Activated T-cell treated with anti-CD3 and anti-CD28 coated beads for 4 hours (primary cell): ENCODE data around the gene SPATA17.

Experiments
- DNase-seq: peaks from one replicate; pipeline ENCODE4 v3.0.0-alpha.2; 2020

SPATA17 gene

GRCh38 chr1:217861658-217862057 is 230.5 kb downstream of the SPATA17 start:
- DNase-seq, result no peak

GRCh38 chr1:217867446-217867995 is 236.4 kb downstream of the SPATA17 start:
- no peak for DNase-seq

DNA sequence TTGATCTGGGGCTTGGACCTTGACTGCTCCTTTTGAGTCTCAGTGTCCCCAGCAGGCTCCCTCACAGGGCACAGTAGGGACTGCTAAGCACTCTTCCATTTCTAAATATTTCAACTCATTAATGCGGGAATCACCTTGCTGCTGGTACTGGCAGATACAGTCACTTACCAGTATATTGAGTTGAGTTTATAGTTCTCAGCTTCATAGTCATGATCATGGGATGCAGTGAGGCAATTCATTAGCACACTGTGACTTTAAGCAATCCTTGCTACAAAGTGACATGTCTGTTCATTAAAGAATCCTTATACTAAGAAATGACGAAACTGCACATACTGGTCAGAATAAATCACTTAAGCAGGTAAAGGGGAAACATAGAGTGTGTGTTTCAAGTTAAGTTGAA is 240.8 kb downstream of the SPATA17 start:
- DNase-seq, result no peak

DNA sequence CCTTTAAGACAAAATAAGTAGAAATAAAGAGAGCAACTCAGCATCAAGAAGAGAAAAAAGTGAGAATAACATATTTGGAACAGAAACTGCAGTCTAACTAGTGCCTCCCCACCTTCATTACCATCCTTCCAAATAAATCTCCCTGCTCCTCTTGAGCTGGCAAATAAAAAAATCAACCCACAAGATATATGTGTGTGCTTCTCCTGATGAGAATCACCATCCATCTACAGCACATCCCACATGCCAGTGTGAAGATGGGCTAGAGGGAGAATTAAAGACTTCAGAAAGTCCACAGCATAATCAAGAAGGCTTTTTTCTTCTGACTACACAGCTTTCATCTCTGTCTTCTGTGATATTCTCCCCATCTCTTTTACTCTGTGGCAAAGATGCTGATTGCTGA is 244.1 kb downstream of the SPATA17 start:
- no peak for DNase-seq

GRCh38 chr1:217876401-217876800 is 245.3 kb downstream of the SPATA17 start:
- no peak for DNase-seq

GRCh38 chr1:217876896-217877295 is 245.8 kb downstream of the SPATA17 start:
- no peak for DNase-seq

GRCh38 chr1:217881131-217881543 is 250.0 kb downstream of the SPATA17 start:
- DNase-seq, result no peak

GRCh38 chr1:217881607-217882332 is 250.6 kb downstream of the SPATA17 start:
- no peak for DNase-seq

GRCh38 chr1:217885181-217885580 is 254.0 kb downstream of the SPATA17 start:
- DNase-seq, result no peak

DNA sequence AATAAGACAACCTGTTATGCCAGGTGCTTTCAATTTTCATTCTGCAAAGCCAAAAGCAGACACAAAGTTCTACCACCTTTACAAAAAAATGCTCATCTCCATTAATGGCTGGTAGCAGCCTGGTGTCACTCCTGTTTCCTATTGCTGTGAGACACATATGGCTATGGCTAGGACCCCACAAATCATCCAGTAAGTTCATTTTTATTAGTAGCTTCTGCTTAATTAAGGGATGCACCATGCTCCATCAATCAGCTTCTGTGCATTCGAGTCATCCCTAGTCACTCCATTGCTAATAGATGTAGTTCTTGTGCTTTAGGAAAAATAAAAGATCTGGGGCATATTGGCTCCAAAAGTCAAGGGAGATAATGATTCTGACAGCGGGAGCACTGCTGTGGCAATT is 257.2 kb downstream of the SPATA17 start:
- DNase-seq, result no peak

GRCh38 chr1:217889401-217889800 is 258.3 kb downstream of the SPATA17 start:
- DNase-seq, result no peak

GRCh38 chr1:217891966-217892365 is 260.8 kb downstream of the SPATA17 start:
- no peak for DNase-seq

DNA sequence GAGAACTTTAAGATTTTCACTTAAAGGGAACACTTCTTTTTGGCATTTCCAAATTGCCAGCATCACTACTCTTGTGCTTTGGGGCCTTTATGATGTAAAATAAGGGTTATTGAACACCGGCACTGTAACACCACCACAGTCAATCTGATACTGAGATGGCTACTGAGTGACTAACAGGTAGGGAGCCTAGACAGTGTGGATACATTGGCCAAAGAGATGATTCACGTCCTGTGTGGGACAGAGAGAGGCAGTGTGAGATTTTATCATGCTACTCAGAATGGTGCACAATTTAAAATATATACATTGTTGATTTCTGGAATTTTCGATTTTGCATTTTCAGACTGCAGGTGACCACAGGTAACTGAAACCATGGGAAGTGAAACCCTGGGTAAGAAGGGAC is 261.6 kb downstream of the SPATA17 start:
- DNase-seq, result no peak

DNA sequence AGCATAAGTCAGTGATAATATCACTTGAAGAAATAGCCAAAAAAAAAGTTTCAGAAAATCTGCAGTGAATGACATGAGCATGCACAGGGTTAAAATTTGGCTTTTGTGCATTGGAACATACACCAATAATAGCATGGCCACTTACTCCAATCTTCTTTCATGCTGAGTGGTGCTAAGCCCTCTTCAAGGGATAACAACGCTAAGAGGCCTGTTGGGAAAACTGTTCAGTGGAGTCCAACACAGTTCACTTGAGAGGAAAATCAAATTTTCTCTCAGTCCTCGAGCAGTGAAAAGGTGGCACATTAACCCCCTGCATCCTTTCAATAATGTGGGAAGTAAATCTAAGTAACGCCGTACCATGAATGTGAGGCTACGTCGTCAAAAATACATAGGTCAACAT is 264.7 kb downstream of the SPATA17 start:
- no peak for DNase-seq

DNA sequence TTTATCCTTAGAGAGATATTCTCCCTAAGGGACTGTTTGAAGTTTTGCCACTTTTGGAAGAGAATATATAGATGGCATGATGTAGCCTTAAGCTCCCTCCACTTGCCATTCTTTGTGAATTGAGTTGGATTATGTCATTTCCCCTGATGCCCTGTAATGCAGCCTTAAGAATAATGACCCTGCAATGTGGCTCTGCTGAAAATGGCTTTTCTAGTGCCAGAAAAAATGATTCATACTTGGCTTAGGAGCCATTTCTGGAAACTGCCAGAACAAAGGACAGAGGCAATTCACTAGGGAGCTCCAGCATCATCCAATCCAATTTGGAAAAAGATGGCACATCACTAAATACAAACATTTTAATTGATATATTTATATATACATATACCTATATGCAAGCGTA is 265.3 kb downstream of the SPATA17 start:
- no peak for DNase-seq

GRCh38 chr1:217897100-217897499 is 266.0 kb downstream of the SPATA17 start:
- DNase-seq, result no peak

- no peak for DNase-seq
These were observed 268.5 kb downstream of the SPATA17 start for GRCh38 chr1:217899614-217900013.

- DNase-seq, result no peak
These were observed 276.4 kb downstream of the SPATA17 start for GRCh38 chr1:217907504-217907903.

- DNase-seq, result no peak
These were observed 279.1 kb downstream of the SPATA17 start for GRCh38 chr1:217910203-217910602.

DNA sequence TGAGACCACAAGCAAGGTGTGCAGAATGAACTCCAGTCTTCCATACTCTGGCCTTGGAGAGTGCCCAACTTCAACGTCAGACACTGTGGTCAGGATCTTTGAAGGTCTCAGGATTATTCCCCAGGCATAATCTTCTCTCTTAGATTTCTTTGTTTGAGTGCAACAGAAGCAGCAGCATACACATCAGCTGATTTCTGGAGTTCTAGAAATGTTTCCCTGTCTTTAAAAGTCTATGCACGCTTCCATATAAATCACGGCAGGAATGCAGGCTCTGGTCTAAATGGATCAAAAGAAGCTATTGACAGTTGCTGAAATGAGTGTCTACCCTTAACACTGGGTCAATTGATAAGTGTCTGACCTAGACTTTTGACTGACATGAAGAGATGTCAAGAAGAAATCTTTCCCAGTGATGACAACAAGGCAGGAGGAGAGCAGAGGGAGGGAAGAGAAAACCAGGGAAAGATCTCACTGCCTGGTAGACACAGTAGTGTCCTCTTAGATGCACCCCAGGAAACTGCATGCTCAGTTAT is 279.7 kb downstream of the SPATA17 start:
- DNase-seq, result no peak

GRCh38 chr1:217911908-217912307 is 280.8 kb downstream of the SPATA17 start:
- DNase-seq, result no peak

DNA sequence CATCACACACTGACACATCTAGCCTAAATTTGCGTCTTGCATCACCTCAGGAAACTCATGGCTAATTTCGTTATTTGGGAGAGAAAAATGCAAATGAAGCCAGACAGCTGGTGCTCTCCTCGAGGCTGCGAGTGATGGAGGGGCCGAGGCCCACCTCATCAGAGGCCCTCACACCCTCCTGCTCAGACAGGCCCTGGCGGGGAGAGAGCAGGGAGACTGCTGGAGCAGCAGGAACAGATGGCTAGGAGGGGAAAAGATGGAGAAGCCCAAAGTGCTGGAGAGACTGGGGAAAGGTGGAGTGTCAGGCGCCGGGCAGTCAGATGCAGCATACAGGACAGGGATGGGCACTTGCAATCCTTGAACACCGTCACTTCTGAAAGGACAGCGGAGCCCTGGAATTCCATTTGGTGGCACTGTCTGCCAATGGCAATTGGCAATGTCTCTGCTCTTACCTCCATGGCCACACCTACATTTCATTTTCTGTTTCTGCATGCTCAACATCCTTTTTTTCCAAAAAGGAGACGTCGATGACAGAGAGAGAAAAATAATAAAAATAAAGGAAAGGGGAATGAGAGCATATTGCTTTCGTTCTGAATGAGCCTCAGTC is 286.2 kb downstream of the SPATA17 start:
- no peak for DNase-seq

DNA sequence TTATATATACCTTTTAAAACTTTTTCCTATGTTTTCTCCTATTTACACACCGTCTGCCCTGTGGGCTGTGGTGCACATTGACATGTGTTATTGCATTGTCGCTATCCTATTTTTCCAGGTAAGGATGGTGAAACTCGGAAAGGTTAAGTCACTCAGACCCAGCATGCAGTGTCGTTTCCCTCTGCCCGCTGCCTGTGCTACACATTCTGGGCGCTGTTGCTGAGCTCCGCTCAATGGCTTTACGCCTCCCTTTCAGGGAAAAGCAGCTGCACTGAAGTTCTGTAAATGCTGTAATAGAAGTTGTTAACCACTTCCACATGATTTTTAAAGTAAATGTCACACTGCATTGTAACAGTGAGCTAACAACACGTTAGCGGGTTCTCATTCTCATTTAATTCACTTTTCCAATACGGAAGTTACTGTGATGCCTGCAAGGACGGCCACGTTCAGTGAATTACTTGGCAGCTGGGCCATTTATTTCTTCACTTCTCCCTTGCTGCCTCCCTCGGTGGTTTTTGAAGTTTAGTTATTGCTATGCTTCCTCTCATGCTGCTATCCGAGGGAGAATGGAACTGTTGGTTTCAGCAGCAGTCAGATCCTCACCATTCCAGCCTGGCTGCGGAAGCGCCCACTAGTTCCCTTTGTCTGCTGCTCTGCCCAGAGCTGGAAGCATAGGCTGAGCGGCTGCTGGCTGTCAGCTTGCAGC is 288.7 kb downstream of the SPATA17 start:
- DNase-seq, result no peak
